IPS-NIHi11 (cell line): Measurements from ENCODE around the gene CDT1.

Source experiments
- DNase-seq: peaks from one replicate; pipeline ENCODE4 v3.0.0; 2012; ENCODE audit warnings: mixed read lengths, low spot score

The CDT1 gene

GRCh38 chr16:88838566-88838965, 35.0 kb downstream of the CDT1 start:
- no peak for DNase-seq

GRCh38 chr16:88839026-88839529, 35.5 kb downstream of the CDT1 start:
- DNase-seq, result no peak

GRCh38 chr16:88839745-88840599, 36.4 kb downstream of the CDT1 start:
- DNase-seq, result no peak

- no peak for DNase-seq
Observed at GRCh38 chr16:88840600-88841215, 37.1 kb downstream of the CDT1 start.

- no peak for DNase-seq
Observed at GRCh38 chr16:88841521-88842307, 38.1 kb downstream of the CDT1 start.

- DNase-seq, result no peak
Observed at GRCh38 chr16:88842308-88842756, 38.7 kb downstream of the CDT1 start.

GRCh38 chr16:88842806-88843205, 39.2 kb downstream of the CDT1 start:
- DNase-seq, result no peak

- DNase-seq, result no peak
Observed at GRCh38 chr16:88843256-88843655, 39.7 kb downstream of the CDT1 start.

GRCh38 chr16:88844419-88845036, 40.9 kb downstream of the CDT1 start:
- peak; percentile 62 for DNase-seq

- no peak for DNase-seq
Observed at GRCh38 chr16:88846088-88846487, 42.5 kb downstream of the CDT1 start.

GRCh38 chr16:88847654-88848053, 44.1 kb downstream of the CDT1 start:
- no peak for DNase-seq

GRCh38 chr16:88848557-88848956, 45.0 kb downstream of the CDT1 start:
- DNase-seq, result no peak

GRCh38 chr16:88850531-88851199, 47.1 kb downstream of the CDT1 start:
- no peak for DNase-seq

- no peak for DNase-seq
Observed at GRCh38 chr16:88851616-88852015, 48.0 kb downstream of the CDT1 start.

- no peak for DNase-seq
Observed at GRCh38 chr16:88853325-88853941, 49.8 kb downstream of the CDT1 start.

GRCh38 chr16:88854306-88855111, 50.9 kb downstream of the CDT1 start:
- no peak for DNase-seq

- no peak for DNase-seq
Observed at GRCh38 chr16:88855176-88855575, 51.6 kb downstream of the CDT1 start.

- DNase-seq, result no peak
Observed at GRCh38 chr16:88855736-88856121, 52.1 kb downstream of the CDT1 start.

GRCh38 chr16:88856122-88856827, 52.7 kb downstream of the CDT1 start:
- DNase-seq, result peak; percentile 58
